C4-2B (cell line): ENCODE measurements around the gene SMIM20.

ENCODE experiments used
- ZFX ChIP-seq: fragments of 450-650 bp; IDR thresholded peaks from 2 replicates; pipeline ENCODE4 v1.6.1; 2017
- TF ChIP-seq, protein P1 (sequence below): fragments of 450-650 bp; conservative IDR thresholded peaks from 2 replicates; pipeline ENCODE4 v1.5.1; 2017; ENCODE audit warnings: mild to moderate bottlenecking

DNA sequence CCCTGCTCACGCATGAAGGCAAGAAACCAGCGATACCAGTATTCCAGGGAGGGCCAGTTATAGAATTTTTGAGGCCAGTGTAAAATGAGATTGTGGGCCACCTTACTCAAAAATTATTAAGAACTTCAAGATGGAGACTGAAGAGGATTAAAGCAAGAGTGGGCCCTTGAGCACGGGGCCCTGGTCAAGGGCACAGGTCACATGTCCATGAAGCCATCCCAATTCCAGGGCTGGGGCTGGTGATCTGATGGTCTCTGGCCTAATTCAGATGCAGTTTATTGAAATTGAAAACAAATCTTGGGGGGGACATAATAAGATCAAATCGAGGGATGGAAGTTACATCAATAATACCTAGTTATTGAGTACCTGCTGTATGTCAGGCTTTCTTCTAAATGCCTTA is 58.3 kb downstream of the SMIM20 start:
- TF ChIP-seq, protein P1, sequence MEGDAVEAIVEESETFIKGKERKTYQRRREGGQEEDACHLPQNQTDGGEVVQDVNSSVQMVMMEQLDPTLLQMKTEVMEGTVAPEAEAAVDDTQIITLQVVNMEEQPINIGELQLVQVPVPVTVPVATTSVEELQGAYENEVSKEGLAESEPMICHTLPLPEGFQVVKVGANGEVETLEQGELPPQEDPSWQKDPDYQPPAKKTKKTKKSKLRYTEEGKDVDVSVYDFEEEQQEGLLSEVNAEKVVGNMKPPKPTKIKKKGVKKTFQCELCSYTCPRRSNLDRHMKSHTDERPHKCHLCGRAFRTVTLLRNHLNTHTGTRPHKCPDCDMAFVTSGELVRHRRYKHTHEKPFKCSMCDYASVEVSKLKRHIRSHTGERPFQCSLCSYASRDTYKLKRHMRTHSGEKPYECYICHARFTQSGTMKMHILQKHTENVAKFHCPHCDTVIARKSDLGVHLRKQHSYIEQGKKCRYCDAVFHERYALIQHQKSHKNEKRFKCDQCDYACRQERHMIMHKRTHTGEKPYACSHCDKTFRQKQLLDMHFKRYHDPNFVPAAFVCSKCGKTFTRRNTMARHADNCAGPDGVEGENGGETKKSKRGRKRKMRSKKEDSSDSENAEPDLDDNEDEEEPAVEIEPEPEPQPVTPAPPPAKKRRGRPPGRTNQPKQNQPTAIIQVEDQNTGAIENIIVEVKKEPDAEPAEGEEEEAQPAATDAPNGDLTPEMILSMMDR, result no peak
- TF ChIP-seq ZFX, result no peak
